HepG2 (cell line): ENCODE measurements around the gene TOB1. TPM values are rescaled to one million over a fixed set of nuclear protein-coding genes. Genes with fewer than 3 reads are reported as not detected.

Experiments used
- ELF3 ChIP-seq: IDR thresholded peaks from 2 replicates; pipeline ENCODE4 v1.6.1; 2016; ENCODE audit warnings: missing genetic modification reagents, missing compliant biosample characterization
- GTF3A ChIP-seq: sonication (generic); formaldehyde crosslinking; conservative IDR thresholded peaks from 2 replicates; pipeline ENCODE4 v1.4.0; 2020; ENCODE audit warnings: mild to moderate bottlenecking, missing genetic modification reagents
- GZF1 ChIP-seq: sonication (generic); formaldehyde crosslinking; IDR thresholded peaks from 2 replicates; pipeline ENCODE4 v1.5.1; 2020; ENCODE audit warnings: mild to moderate bottlenecking, missing genetic modification reagents
- HINFP ChIP-seq: sonication (generic); formaldehyde crosslinking; IDR thresholded peaks from 2 replicates; pipeline ENCODE4 v1.4.0; 2020; ENCODE audit warnings: low read depth, mild to moderate bottlenecking, missing genetic modification reagents
- IRX3 ChIP-seq: sonication (generic); formaldehyde crosslinking; IDR thresholded peaks from 2 replicates; pipeline ENCODE4 v1.8.1; 2023; ENCODE audit warnings: mild to moderate bottlenecking, low read depth, missing genetic modification reagents, borderline replicate concordance
- SMAD1 ChIP-seq: sonication (generic); formaldehyde crosslinking; IDR thresholded peaks from 2 replicates; pipeline ENCODE4 v1.4.0; 2020; ENCODE audit warnings: missing genetic modification reagents, low read depth, mild to moderate bottlenecking, borderline replicate concordance
- TAF1 ChIP-seq: sonication (generic); formaldehyde crosslinking; IDR thresholded peaks from 2 replicates; pipeline ENCODE4 v1.4.0; 2020; ENCODE audit warnings: missing genetic modification reagents
- TFAP4 ChIP-seq: sonication (generic); IDR thresholded peaks from 2 replicates; pipeline ENCODE4 v1.6.1; 2016; ENCODE audit warnings: low read depth, borderline replicate concordance
- ZBTB39 ChIP-seq: sonication (generic); formaldehyde crosslinking; IDR thresholded peaks from 2 replicates; pipeline ENCODE4 v1.5.0; 2020; ENCODE audit warnings: missing genetic modification reagents
- ZHX1 ChIP-seq: sonication (generic); formaldehyde crosslinking; IDR thresholded peaks from 2 replicates; pipeline ENCODE4 v1.8.1; 2022; ENCODE audit warnings: low read depth, mild to moderate bottlenecking, missing genetic modification reagents
- ZNF160 ChIP-seq: sonication (generic); formaldehyde crosslinking; IDR thresholded peaks from 2 replicates; pipeline ENCODE4 v1.8.0; 2022; ENCODE audit warnings: mild to moderate bottlenecking, inconsistent platforms, missing genetic modification reagents
- ZNF354B ChIP-seq: sonication (generic); formaldehyde crosslinking; IDR thresholded peaks from 2 replicates; pipeline ENCODE4 v1.8.0; 2022; ENCODE audit warnings: mild to moderate bottlenecking, missing genetic modification reagents
- ZNF414 ChIP-seq: sonication (generic); formaldehyde crosslinking; IDR thresholded peaks from 2 replicates; pipeline ENCODE4 v1.5.0; 2020; ENCODE audit warnings: missing genetic modification reagents
- ZNF704 ChIP-seq: sonication (generic); formaldehyde crosslinking; IDR thresholded peaks from 2 replicates; pipeline ENCODE4 v1.8.1; 2023; ENCODE audit warnings: mild to moderate bottlenecking, inconsistent platforms, moderate library complexity, missing genetic modification reagents, borderline replicate concordance
- polyA plus RNA-seq, 8 experiments: library from polyadenylated mRNA; depleted of rRNA in 3 of 8; stranded (reverse) in 7 of 8; unstranded in 1 of 8; fragments of >200 nt; fragmentation: Illumina TruSeq in 4 of 8; extraction: Trizol in 4 of 8; gene quantifications; 2 replicates each; pipeline versions ENCODE4 v1.2.1 to v1.2.3, GENCODE V29; 2011 to 2016; ENCODE audit warnings: low read depth in 4 of 8, missing spikeins in 1 of 8, mixed read lengths in 1 of 8; ENCODE audit not compliant: insufficient read depth in 1 of 8
- total RNA-seq, 5 experiments: library from RNA; depleted of rRNA; stranded (reverse); fragments of >200 nt; fragmentation: Illumina TruSeq; extraction: Trizol; gene quantifications; 2 replicates each; pipeline ENCODE4 v1.2.3, GENCODE V29; 2016; ENCODE audit warnings: low read depth in 1 of 5

The TOB1 gene
- total and polyA plus RNA-seq, 2 of the 13 experiments (the other 11 are each of a cell fraction or from before 2014, with no cell fraction given): 21.9 to 57.7 TPM

- TF ChIP-seq HINFP (peak; percentile 51), ZNF414 (0 out of 2 replicates have a peak, but pooled peaks have one; percentile 22), TFAP4 (peak; percentile 48; the same call in 1 of the 2 replicates), SMAD1 (CRISPR knock-in tag) (peak; percentile 80; the same call in 1 of the 2 replicates), ZNF704 (CRISPR knock-in tag) (peak; percentile 80; the same call in 1 of the 2 replicates), ZNF354B (CRISPR knock-in tag) (0 out of 2 replicates have a peak, but pooled peaks have one; percentile 6), IRX3 (CRISPR knock-in tag) (peak; percentile 47; the same call in 1 of the 2 replicates), GTF3A (CRISPR knock-in tag) (peak; percentile 82; the same call in 1 of the 2 replicates), ZHX1 (CRISPR knock-in tag) (no peak; the same call in none of the 2 replicates), ZBTB39 (CRISPR knock-in tag) (no peak), ELF3 (CRISPR knock-in tag) (peak; percentile 64), TAF1 (CRISPR knock-in tag) (peak; percentile 20; the same call in 1 of the 2 replicates), GZF1 (CRISPR knock-in tag) (peak; percentile 48; the same call in 1 of the 2 replicates), ZNF160 (CRISPR knock-in tag) (no peak)
Observed at GRCh38 chr17:50909765-50910605, 43.8 kb upstream of the TOB1 start (continued).
